Thyroid gland (tissue), 4 donors: ENCODE data around the gene KCNMB2.

Experiments used
- POLR2A ChIP-seq, 2 donors: fragments of 450-650 bp; IDR thresholded peaks; one replicate each; pipeline ENCODE4 v1.6.1; 2017; ENCODE audit warnings: antibody characterized with exemption in 2 of 2, mild to moderate bottlenecking in 2 of 2, moderate library complexity in 1 of 2
- TF ChIP-seq, protein P1 (sequence below), 6 experiments: fragments of 200-600 bp in 3 of 6; fragments of 450-650 bp in 3 of 6; sonication (generic) in 3 of 6; IDR thresholded peaks; one replicate each; pipeline ENCODE4 v1.5.1; 2016 to 2019; ENCODE audit warnings: antibody characterized with exemption in 6 of 6, mild to moderate bottlenecking in 2 of 6, inconsistent platforms in 1 of 6, moderate library complexity in 1 of 6

DNA sequence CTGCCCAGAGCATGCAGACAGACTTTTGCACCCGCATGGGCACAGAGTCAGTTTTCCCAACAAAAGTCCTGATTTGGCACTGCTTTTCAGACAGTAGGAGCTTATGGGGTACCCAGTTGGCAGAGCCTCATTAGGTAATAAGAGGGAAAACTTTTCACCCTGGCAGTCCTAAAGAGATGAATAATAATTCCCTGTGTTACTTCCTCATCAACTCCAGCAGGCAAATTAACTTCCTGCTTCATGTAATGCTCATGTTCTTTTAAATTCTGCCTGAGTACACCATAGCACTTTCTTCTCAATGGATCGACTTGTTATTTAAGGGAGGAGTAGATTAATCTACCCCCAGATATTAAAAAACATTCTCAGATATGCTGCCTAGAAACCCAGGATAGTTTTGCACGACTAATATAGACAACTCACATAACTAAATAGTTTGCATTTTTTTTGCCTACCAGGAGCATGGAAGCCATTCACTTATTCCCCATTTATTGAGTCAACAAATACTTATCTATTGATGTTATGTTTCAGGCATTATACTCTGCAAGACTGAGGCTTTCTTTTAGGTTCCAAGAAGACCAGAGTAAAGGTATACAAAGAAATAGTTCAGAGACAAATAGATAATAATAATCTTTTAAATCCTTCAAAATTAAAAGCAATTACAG, 214.5 kb downstream of the KCNMB2 start:
- TF ChIP-seq, protein P1, sequence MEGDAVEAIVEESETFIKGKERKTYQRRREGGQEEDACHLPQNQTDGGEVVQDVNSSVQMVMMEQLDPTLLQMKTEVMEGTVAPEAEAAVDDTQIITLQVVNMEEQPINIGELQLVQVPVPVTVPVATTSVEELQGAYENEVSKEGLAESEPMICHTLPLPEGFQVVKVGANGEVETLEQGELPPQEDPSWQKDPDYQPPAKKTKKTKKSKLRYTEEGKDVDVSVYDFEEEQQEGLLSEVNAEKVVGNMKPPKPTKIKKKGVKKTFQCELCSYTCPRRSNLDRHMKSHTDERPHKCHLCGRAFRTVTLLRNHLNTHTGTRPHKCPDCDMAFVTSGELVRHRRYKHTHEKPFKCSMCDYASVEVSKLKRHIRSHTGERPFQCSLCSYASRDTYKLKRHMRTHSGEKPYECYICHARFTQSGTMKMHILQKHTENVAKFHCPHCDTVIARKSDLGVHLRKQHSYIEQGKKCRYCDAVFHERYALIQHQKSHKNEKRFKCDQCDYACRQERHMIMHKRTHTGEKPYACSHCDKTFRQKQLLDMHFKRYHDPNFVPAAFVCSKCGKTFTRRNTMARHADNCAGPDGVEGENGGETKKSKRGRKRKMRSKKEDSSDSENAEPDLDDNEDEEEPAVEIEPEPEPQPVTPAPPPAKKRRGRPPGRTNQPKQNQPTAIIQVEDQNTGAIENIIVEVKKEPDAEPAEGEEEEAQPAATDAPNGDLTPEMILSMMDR (IDR thresholded peaks at IDR 0.05) = no peak
- no peak for TF ChIP-seq POLR2A (IDR thresholded peaks at IDR 0.05)
